ENCODE measurements around the gene GHR.

DNA sequence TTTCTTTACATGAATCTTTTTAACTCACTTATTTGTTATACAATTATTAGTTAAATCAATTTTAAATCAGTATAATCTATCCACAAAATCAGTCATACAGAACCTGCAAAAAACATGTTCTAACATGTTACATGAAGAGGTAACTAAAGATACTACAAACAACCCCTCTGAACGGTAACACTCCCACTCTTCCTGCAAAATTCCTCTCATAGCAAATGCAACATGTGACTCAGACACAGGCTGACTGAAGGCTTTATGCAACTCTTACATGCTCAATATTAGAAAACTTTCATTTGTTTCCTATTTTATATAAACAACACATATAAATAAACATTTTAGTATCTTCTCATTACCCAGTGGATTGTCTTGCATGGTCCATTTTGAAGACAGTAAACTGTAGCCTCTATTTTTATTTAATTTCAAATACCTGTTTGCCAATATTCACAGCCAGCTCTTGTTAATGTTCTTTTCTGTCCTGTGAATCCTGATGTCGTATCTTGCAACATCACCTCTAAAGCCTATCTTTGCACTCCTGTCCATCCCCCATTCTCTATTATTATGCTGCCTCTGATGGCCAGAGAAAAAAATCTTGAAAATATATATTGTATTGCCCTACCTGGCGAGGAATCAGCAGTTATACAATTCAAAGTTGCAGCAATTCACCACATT, 232.9 kb downstream of the GHR start:
- TF ChIP-seq, protein P1, sequence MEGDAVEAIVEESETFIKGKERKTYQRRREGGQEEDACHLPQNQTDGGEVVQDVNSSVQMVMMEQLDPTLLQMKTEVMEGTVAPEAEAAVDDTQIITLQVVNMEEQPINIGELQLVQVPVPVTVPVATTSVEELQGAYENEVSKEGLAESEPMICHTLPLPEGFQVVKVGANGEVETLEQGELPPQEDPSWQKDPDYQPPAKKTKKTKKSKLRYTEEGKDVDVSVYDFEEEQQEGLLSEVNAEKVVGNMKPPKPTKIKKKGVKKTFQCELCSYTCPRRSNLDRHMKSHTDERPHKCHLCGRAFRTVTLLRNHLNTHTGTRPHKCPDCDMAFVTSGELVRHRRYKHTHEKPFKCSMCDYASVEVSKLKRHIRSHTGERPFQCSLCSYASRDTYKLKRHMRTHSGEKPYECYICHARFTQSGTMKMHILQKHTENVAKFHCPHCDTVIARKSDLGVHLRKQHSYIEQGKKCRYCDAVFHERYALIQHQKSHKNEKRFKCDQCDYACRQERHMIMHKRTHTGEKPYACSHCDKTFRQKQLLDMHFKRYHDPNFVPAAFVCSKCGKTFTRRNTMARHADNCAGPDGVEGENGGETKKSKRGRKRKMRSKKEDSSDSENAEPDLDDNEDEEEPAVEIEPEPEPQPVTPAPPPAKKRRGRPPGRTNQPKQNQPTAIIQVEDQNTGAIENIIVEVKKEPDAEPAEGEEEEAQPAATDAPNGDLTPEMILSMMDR (IDR thresholded peaks at IDR 0.05), result no peak
- TF ChIP-seq POLR2A (IDR thresholded peaks at IDR 0.05), result no peak
